Panc1 (cell line): ENCODE results near the gene ITGA11.

Source experiments
- CTCF ChIP-seq: fragments of 450-650 bp; IDR thresholded peaks from 2 replicates; pipeline ENCODE4 v1.5.1; 2017; ENCODE audit warnings: mild to moderate bottlenecking
- POLR2AphosphoS5 ChIP-seq: IDR thresholded peaks from 2 replicates; pipeline ENCODE4 v1.6.1; 2012; ENCODE audit warnings: mild to moderate bottlenecking, low read depth, low read length, moderate library complexity
- REST ChIP-seq, 2 experiments: IDR thresholded peaks; 2 replicates each; pipeline ENCODE4 v1.6.1; 2011 to 2012; ENCODE audit warnings: low read depth in 2 of 2, control low read depth in 1 of 2, low read length in 1 of 2, mild to moderate bottlenecking in 1 of 2, moderate library complexity in 1 of 2; ENCODE audit not compliant: insufficient read depth in 1 of 2
- SIN3A ChIP-seq: IDR thresholded peaks from 2 replicates; pipeline ENCODE4 v1.6.1; 2012; ENCODE audit warnings: low read depth, mild to moderate bottlenecking, low read length, moderate library complexity, borderline replicate concordance; ENCODE audit not compliant: insufficient read depth

DNA sequence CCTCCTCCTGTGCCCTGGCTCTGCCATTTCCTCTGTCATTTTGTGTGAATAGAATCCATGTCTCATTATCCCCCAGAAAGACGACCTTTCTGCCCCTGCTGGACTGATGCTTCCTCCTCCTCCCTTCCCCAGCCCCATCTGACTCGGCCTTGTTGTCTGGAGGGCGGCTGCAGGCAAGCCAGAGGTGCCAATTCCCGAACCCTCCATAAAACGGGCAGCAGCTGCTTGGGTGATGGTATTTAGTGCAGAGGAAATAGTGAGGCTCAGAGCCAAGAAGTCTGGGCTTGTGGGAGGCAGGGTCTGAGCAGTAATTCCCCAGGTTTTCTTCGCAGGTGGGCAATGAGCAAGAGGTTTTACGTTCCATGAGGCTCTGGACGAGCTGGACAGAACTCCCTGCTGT, 71.2 kb downstream of the ITGA11 start:
- no peak for TF ChIP-seq CTCF
- TF ChIP-seq POLR2AphosphoS5: no peak
- no peak for TF ChIP-seq SIN3A
- TF ChIP-seq REST (IDR thresholded peaks at IDR 0.05; ENCODE audit: insufficient read depth in 1 of 2, low read depth in 2 of 2, low read length in 1 of 2): no peak
